NCI-H2107 treated with DMSO at 0.1 percent for 48 hours (cell line): Measurements from ENCODE around the gene IP6K3.

Experiments used
- DNase-seq: peaks from one replicate; lab custom pipeline; 2025; ENCODE audit not compliant: unreplicated experiment; lab: John Stamatoyannopoulos, UW

The IP6K3 gene

GRCh38 chr6:33761922-33762629 lies 15.4 kb upstream of the IP6K3 start:
- DNase-seq, result peak; percentile 18

- DNase-seq, result no peak
Observed at GRCh38 chr6:33761581-33761921, 14.8 kb upstream of the IP6K3 start.

DNA sequence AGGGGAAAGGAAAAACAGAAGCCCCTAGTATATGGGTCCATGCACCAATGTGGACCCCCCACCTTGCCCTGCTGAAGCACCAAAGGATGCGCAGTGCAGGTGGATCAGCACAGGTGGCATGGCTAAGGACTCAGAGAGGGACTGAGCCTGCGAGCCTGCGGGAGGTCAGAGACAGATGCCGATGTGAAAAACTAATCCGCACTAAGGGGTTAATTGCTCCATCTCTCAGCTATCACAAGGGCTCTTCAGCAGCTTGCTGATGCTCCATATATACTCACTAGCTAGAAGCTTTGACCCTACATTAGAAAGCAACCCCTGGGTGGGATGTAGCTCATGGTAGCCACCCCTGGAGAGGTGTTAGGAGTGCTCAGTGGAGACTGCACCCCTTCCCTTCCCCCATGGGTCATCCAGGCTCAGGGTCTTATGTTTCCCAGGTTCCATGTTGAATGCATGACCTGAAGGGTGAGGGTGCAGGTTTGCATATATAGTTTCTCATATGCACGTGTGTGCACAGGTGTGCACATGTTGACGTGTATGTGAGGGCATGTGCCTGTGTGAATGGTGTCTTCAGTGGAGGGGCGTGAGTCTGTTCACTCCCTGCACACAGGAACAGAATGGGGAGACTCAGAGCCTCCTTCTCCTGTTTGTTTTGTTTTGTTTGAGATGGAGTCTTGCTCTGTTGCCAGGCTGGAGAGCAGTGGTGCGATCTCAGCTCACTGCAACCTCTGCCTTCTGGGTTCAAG lies 13.4 kb upstream of the IP6K3 start:
- no peak for DNase-seq

DNA sequence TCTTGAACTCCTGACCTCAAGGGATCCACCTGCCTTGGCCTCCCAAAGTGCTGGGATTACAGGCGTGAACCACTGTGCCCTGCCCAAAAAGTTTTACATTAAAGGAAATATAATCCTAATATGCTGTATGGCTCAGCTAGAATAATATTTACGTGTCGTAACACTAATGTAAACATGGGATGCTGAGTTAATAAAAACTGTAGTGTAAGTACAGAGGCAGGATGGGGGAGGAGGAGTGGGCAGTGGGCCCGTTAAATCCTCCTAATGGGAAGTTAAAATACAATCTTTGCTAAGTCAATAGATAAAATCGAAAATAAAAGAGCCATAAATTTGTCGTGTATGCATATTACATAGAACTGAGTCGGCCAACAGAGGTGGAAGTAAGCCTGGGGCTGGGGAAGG lies 12.1 kb upstream of the IP6K3 start:
- DNase-seq, result no peak

DNA sequence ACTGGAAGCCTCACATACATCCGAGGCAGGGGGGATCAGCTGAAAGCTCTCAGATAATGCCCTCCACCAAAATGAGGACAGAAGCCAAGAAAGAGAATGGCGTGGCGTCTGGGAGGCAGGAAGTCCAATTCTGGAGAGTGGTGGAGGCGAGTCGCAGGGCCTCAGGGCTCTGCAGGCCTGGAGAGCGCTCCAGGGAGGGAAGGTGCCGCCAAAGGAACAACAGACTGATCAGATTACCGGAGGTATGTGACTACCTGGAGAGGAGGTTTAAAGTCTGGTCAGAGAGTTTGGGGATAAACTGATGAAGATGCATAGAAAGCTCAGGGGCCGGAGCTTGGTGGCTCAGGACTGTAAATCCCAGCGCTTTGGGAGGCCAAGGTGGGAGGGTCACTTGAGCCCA lies 11.2 kb upstream of the IP6K3 start:
- DNase-seq, result no peak

DNA sequence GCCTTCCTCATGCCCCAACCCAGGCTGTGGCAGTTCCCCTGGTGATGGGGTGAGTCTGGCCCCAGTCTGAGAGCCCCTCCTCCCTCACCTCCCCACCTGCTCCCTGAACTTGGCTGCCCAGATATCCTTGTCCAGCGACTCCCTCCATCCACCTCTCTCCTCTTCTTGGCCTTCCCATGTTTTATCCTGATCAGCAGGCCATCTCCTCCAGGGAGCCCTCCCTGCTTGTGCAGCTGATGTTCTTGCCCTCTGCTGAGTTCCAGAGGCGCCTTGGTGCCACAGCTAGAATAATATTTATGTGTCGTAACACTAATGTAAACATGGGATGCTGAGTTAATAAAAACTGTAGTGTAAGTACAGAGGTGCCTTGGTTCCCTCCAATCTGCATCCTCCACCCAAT lies 10.4 kb upstream of the IP6K3 start:
- no peak for DNase-seq

GRCh38 chr6:33756211-33756954 lies 9.7 kb upstream of the IP6K3 start:
- DNase-seq, result no peak

DNA sequence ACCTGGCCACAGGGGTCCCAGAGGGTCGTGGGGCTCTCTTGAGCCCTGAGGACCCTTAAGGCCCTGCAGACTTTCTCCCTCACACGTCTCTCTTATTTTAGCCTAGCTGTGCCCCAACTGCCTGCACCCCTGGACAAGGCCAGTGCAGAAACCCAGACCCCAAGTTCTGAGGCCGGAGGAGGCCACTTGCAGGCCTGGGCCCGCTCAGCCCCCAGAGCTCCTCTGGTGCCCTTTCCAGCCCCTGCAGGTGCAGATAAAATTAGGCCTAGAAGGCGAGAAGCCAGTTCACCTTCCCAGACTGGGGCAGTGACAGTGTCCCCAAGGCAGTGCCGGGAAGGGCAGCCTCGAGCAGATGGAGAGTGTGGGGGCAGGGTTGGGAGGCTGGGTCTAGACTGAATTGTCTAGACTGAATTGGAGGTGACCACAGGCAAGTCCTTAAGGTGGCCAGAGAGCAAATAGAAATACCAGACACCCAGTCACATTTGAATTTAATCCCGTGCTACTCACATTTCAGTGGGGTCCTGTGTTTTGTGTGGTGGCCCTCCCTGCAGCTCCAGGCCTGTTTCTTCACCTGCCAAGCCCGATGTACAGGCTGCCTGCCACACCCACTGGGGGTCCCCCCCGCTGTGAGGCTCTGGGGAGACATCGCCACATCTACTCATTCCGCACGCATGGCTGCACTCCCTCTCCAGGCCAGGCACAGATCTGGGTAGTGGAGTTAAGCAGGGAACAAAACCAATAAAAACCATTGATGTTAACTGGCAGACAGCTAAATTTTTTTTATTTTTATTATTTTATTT lies 8.6 kb upstream of the IP6K3 start:
- peak; percentile 86 for DNase-seq

DNA sequence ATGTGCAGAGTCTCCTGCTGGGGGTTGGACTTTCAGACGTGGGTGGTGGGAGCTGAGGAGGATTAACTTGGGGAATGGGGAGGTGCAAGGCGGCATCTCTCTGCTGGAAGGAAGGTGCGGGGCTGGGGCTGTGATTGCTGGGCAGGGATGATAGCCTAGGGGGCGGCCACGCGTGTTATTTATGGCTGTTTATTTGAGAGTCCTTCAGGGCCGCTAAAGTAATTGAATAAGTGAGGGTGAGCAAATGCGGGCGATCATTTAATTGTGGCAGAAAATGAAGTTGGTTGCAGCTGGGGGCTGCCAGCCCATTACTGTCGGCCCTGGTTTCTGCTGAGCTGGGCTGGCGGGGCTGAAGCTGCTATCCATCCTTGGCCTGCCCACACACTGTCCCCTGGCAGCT lies 7.5 kb upstream of the IP6K3 start:
- DNase-seq, result no peak

DNA sequence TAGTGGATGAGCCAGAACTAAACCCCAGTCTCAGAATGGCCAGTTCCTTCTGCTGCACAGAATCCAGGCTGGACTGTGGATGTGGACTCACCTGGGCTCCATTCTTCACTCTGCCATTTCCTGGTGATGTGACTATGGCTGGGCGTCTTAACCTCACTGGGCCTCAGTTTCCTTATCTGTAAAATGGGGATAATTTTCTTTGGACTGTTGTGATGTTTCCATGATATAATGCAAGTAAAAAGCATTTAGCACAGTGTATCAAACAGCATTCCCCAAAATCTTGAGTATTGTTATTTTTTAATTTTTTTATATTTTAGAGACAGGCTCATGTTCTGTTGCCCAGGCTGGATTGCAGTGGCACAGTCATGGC lies 5.9 kb upstream of the IP6K3 start:
- no peak for DNase-seq

GRCh38 chr6:33751771-33752645 lies 5.3 kb upstream of the IP6K3 start:
- DNase-seq, result peak; percentile 82

GRCh38 chr6:33750244-33750991 lies 3.7 kb upstream of the IP6K3 start:
- no peak for DNase-seq

- no peak for DNase-seq
Observed at GRCh38 chr6:33749401-33749800, 2.7 kb upstream of the IP6K3 start.

GRCh38 chr6:33748841-33749240 lies 2.1 kb upstream of the IP6K3 start:
- DNase-seq, result peak; percentile 8

- no peak for DNase-seq
Observed at GRCh38 chr6:33747823-33748222, 1.1 kb upstream of the IP6K3 start.

DNA sequence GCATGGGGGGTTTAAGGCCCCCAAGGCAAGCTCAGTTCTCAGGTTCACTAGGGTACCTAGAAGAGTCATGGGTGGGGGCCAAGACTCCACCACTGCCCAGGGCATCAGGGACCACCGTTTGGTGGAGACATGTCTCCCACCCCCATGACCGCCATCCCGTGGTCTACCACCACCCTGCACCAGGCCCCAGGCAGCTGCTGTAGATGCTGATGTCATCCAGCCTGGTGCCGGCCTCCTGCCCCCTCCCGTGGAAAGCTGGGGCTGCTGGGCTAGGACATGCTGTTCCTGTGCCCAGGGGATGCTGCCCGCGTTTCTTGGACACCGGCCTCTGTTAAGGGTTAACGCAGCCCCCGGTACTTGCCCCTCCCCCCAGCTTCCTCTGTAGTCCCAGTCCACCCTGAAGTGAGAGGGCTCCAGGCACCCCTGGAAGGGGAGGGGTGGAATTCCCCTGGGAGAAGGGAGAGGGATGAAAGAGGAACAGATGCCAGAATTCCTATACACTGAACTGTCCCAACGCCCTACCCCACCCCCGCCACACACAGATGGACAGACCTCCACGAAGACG lies 587 bp downstream of the IP6K3 start:
- DNase-seq, result no peak

DNA sequence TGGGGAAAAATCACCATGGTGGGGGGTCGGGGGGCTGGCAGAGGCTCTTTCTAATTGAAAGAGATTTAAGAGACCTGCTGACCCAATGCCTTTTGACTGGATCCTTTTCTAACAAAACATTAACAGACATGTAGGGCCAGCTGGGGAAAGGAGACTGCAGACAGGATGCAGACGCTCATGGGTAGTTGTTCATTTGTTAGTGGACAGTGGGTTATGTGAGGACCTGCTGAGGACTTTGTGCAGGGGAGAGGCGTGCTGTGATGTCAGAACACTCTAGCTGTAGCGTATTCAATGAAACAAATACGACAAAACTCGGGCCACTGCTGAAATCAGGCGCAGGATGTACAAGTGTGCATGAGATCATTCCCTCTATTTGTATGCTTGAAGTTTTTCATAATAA lies 1.2 kb downstream of the IP6K3 start:
- no peak for DNase-seq

GRCh38 chr6:33744895-33745546 lies 1.7 kb downstream of the IP6K3 start:
- peak; percentile 48 for DNase-seq
